ENCODE measurements around the gene PDE4A. TPM values are rescaled to one million over a fixed set of nuclear protein-coding genes. Genes with fewer than 3 reads are reported as not detected.

Gene PDE4A
- total and polyA plus RNA-seq, 10 of the 15 experiments (the other 5 are each of a cell fraction or from before 2014, with no cell fraction given) = 0.24 to 13.3 (median 4.9) TPM

GRCh38 chr19:10395003-10395402, 25.3 kb upstream of the PDE4A start:
- CTCF ChIA-PET = interaction anchor here (4.9 kb wide), 1 partner anchor 136 kb away, joined by 89 read pairs; no protein-coding TSS in a partner anchor
- Histone ChIP-seq H3K9me3 (replicated peaks; ENCODE audit: control insufficient read depth, insufficient read depth, low read length) (no peaks in the 10 kb centered on the region), H3K4me1 (ENCODE audit: control insufficient read depth, insufficient read depth, low read length) (0 out of 2 replicates have a peak, but pooled peaks cover 4% of the 10 kb centered on the region), H3K79me2 (ENCODE audit: control insufficient read depth, insufficient read depth, low read length) (peaks cover 17% of the 10 kb centered on the region), H2AFZ (ENCODE audit: control insufficient read depth, low read depth, low read length) (no peak overlapping the region), H3K36me3 (ENCODE audit: control insufficient read depth in 2 of 2, insufficient read depth in 2 of 2, low read length in 1 of 2) (peaks cover 5 to 28% of the 10 kb centered on the region in 2 experiments; a peak in 3 of 4 replicates), H3K9ac (ENCODE audit: control insufficient read depth, insufficient read depth, low read length) (no peak overlapping the region), H3K27ac (ENCODE audit: control insufficient read depth, insufficient read depth) (no peak overlapping the region), H3K4me3 (no peak overlapping the region), H3K27me3 (replicated peaks in 1 of 2; ENCODE audit: control insufficient read depth in 2 of 2, insufficient read depth in 2 of 2, low read length in 1 of 2) (no peaks in the 10 kb centered on the region), H4K20me1 (ENCODE audit: control insufficient read depth, insufficient read depth) (no peaks in the 10 kb centered on the region), H3K4me2 (ENCODE audit: control insufficient read depth, insufficient read depth) (no peak overlapping the region)
- 84% methylated on average over 12 of the region's 12 CpGs for WGBS (ENCODE audit: insufficient coverage, insufficient replicate concordance, low lambda C conversion rate, missing lambda C conversion rate)
- no peak for DNase-seq (ENCODE audit: low read depth, low spot score)
- TSS peak; percentile 59 for BruUV-seq (replicated peaks)
- TF ChIP-seq MEF2B (IDR thresholded peaks at IDR 0.05; ENCODE audit: partially characterized antibody, poor library complexity, severe bottlenecking) (no peak), STAT1 (conservative IDR thresholded peaks at IDR 0.05) (no peak), KAT2A (conservative IDR thresholded peaks at IDR 0.05; ENCODE audit: control insufficient read depth, low read depth, low read length) (no peak), POLR2AphosphoS5 (IDR thresholded peaks at IDR 0.05; ENCODE audit: low read length) (no peak), ZBTB4 (CRISPR knock-in tag; IDR thresholded peaks at IDR 0.05) (no peak), SUPT20H (IDR thresholded peaks at IDR 0.05; ENCODE audit: borderline replicate concordance, control insufficient read depth, low read depth, low read length) (no peak), KLF5 (IDR thresholded peaks at IDR 0.05; ENCODE audit: partially characterized antibody) (no peak), DPF2 (IDR thresholded peaks at IDR 0.05) (no peak), BCL11A (IDR thresholded peaks at IDR 0.05; ENCODE audit: low read depth, low read length) (no peak), EGR1 (IDR thresholded peaks at IDR 0.05; ENCODE audit: borderline replicate concordance in 1 of 2, low read depth in 2 of 2, low read length in 2 of 2) (no peak), GATAD2B (conservative IDR thresholded peaks at IDR 0.05; ENCODE audit: low read depth) (no peak), SMAD5 (IDR thresholded peaks at IDR 0.05; ENCODE audit: low read depth) (no peak), CREM (IDR thresholded peaks at IDR 0.05; ENCODE audit: low read depth) (no peak), BACH1 (IDR thresholded peaks at IDR 0.05; ENCODE audit: borderline replicate concordance) (no peak)
- intact Hi-C loops (cut with micrococcal nuclease; ENCODE audit: unreplicated experiment) (no loop called here), in situ Hi-C loops (cut with MboI) (no loop called here)
- RAD21 ChIA-PET (ENCODE audit: unreplicated experiment) = no interaction called here
- SMC1A ChIA-PET (ENCODE audit: uncharacterized antibody, unreplicated experiment) = no interaction called here
- no peak for ATAC-seq
- FAIRE-seq = no peak
- POLR2A ChIA-PET = interaction anchor here (0.5 kb wide), 1 partner anchor 126 kb away, joined by 5 read pairs; no protein-coding TSS in a partner anchor

Data from GM12878 (cell line).